ENCODE measurements around the gene TSPEAR.

The TSPEAR gene

GRCh38 chr21:44478124-44478800 is 233.1 kb downstream of the TSPEAR start:
- DNase-seq, result no peak

GRCh38 chr21:44477712-44478111 is 233.7 kb downstream of the TSPEAR start:
- no peak for DNase-seq

GRCh38 chr21:44477131-44477530 is 234.2 kb downstream of the TSPEAR start:
- DNase-seq, result no peak

- no peak for DNase-seq
Observed at GRCh38 chr21:44475266-44475845, 236.0 kb downstream of the TSPEAR start.

GRCh38 chr21:44473915-44474555 is 237.3 kb downstream of the TSPEAR start:
- DNase-seq, result no peak

- DNase-seq, result no peak
Observed at GRCh38 chr21:44471996-44472395, 239.4 kb downstream of the TSPEAR start.

GRCh38 chr21:44471341-44471740 is 240.0 kb downstream of the TSPEAR start:
- DNase-seq, result no peak

GRCh38 chr21:44467859-44468195 is 243.5 kb downstream of the TSPEAR start:
- DNase-seq, result no peak

- no peak for DNase-seq
Observed at GRCh38 chr21:44466996-44467858, 244.1 kb downstream of the TSPEAR start.

GRCh38 chr21:44466351-44466954 is 244.9 kb downstream of the TSPEAR start:
- DNase-seq, result no peak

GRCh38 chr21:44464351-44464750 is 247.0 kb downstream of the TSPEAR start:
- DNase-seq, result no peak

- no peak for DNase-seq
Observed at GRCh38 chr21:44463724-44464123, 247.6 kb downstream of the TSPEAR start.

- DNase-seq, result no peak
Observed at GRCh38 chr21:44462834-44463200, 248.6 kb downstream of the TSPEAR start.

- no peak for DNase-seq
Observed at GRCh38 chr21:44462086-44462833, 249.1 kb downstream of the TSPEAR start.

- DNase-seq, result no peak
Observed at GRCh38 chr21:44461464-44462001, 249.8 kb downstream of the TSPEAR start.

GRCh38 chr21:44461005-44461404 is 250.4 kb downstream of the TSPEAR start:
- DNase-seq, result no peak

- no peak for DNase-seq
Observed at GRCh38 chr21:44460441-44460755, 251.0 kb downstream of the TSPEAR start.

GRCh38 chr21:44459712-44460440 is 251.5 kb downstream of the TSPEAR start:
- DNase-seq, result no peak

- DNase-seq, result no peak
Observed at GRCh38 chr21:44458971-44459711, 252.2 kb downstream of the TSPEAR start.

- no peak for DNase-seq
Observed at GRCh38 chr21:44456915-44457736, 254.2 kb downstream of the TSPEAR start.
